Trophoblast cell (in vitro differentiated cells and primary cell): ENCODE results near the gene ARF4.

ENCODE experiments used
- DNase-seq, 2 donors: peaks; one replicate each; pipeline ENCODE4 v3.0.0-alpha.2; 2016
- H2AFZ ChIP-seq: 2 replicates; pipeline ENCODE4 v1.6.1; 2013; ENCODE audit warnings: low read length, moderate library complexity, mild to moderate bottlenecking; ENCODE audit not compliant: insufficient read depth, poor library complexity
- H2AK5ac ChIP-seq: 2 replicates; pipeline ENCODE4 v1.6.1; 2013; ENCODE audit warnings: mild to moderate bottlenecking, low read length
- H2BK120ac ChIP-seq: 2 replicates; pipeline ENCODE4 v1.6.1; 2013; ENCODE audit warnings: low read length, mild to moderate bottlenecking, moderate library complexity; ENCODE audit not compliant: insufficient read depth, poor library complexity
- H2BK12ac ChIP-seq: 2 replicates; pipeline ENCODE4 v1.6.1; 2013; ENCODE audit warnings: mild to moderate bottlenecking, low read length, moderate library complexity
- H2BK5ac ChIP-seq: 2 replicates; pipeline ENCODE4 v1.6.1; 2013; ENCODE audit warnings: low read length, low read depth, moderate library complexity, mild to moderate bottlenecking; ENCODE audit not compliant: poor library complexity
- H3K14ac ChIP-seq: 2 replicates; pipeline ENCODE4 v1.6.1; 2013; ENCODE audit warnings: mild to moderate bottlenecking, low read length
- H3K18ac ChIP-seq: 2 replicates; pipeline ENCODE4 v1.6.1; 2013; ENCODE audit warnings: mild to moderate bottlenecking, low read length
- H3K23ac ChIP-seq: 2 replicates; pipeline ENCODE4 v1.6.1; 2013; ENCODE audit warnings: low read length
- H3K27ac ChIP-seq: 2 replicates; pipeline ENCODE4 v1.5.1; 2013; ENCODE audit warnings: low read depth, mild to moderate bottlenecking, inconsistent platforms, low read length, moderate library complexity
- H3K27me3 ChIP-seq: 2 replicates; pipeline ENCODE4 v1.6.1; 2013; ENCODE audit warnings: inconsistent platforms, mild to moderate bottlenecking, low read length, moderate library complexity; ENCODE audit not compliant: insufficient read depth
- H3K36me3 ChIP-seq, 2 experiments: 1 replicate in 1 of 2; 2 replicates in 1 of 2; pipeline ENCODE4 v1.6.1; 2013; ENCODE audit warnings: low read length in 2 of 2, mild to moderate bottlenecking in 2 of 2, moderate library complexity in 1 of 2; ENCODE audit not compliant: insufficient read depth in 2 of 2, control insufficient read depth in 1 of 2
- H3K4ac ChIP-seq: 2 replicates; pipeline ENCODE4 v1.6.1; 2013; ENCODE audit warnings: low read depth, mild to moderate bottlenecking, low read length, moderate library complexity
- H3K4me1 ChIP-seq, 2 experiments: 1 replicate in 1 of 2; 2 replicates in 1 of 2; pipeline ENCODE4 v1.6.1; 2013; ENCODE audit warnings: low read length in 2 of 2, mild to moderate bottlenecking in 2 of 2, moderate library complexity in 1 of 2; ENCODE audit not compliant: insufficient read depth in 2 of 2, control insufficient read depth in 1 of 2
- H3K4me2 ChIP-seq: 2 replicates; pipeline ENCODE4 v1.6.1; 2013; ENCODE audit warnings: inconsistent platforms, mild to moderate bottlenecking, low read length, moderate library complexity
- H3K4me3 ChIP-seq: 2 replicates; pipeline ENCODE4 v1.5.1; 2013; ENCODE audit warnings: mild to moderate bottlenecking, low read depth, low read length, inconsistent platforms
- H3K79me1 ChIP-seq: one replicate; pipeline ENCODE4 v1.6.1; 2013; ENCODE audit warnings: low read length
- H3K79me2 ChIP-seq: 2 replicates; pipeline ENCODE4 v1.6.1; 2013; ENCODE audit warnings: low read length, mild to moderate bottlenecking; ENCODE audit not compliant: control insufficient read depth, insufficient read depth, poor library complexity
- H3K9ac ChIP-seq: 2 replicates; pipeline ENCODE4 v1.6.1; 2013; ENCODE audit warnings: mild to moderate bottlenecking, low read length
- H3K9me3 ChIP-seq: 2 replicates; pipeline ENCODE4 v1.6.1; 2013; ENCODE audit warnings: low read depth, mild to moderate bottlenecking, control low read depth, inconsistent platforms, low read length; ENCODE audit not compliant: insufficient read depth
- H4K12ac ChIP-seq: 2 replicates; pipeline ENCODE4 v1.6.1; 2013; ENCODE audit warnings: low read depth, mild to moderate bottlenecking, low read length, moderate library complexity
- H4K8ac ChIP-seq: 2 replicates; pipeline ENCODE4 v1.6.1; 2013; ENCODE audit warnings: low read depth, mild to moderate bottlenecking, low read length, moderate library complexity
- H4K91ac ChIP-seq: one replicate; pipeline ENCODE4 v1.6.1; 2013; ENCODE audit warnings: low read depth, mild to moderate bottlenecking, low read length, moderate library complexity
- WGBS: extraction: QIAGEN DNeasy Blood & Tissue Kit; methylation state at CpG from one replicate; pipeline ENCODE4 v1.1.7; 2013; ENCODE audit warnings: missing lambda C conversion rate; ENCODE audit not compliant: insufficient read length, insufficient coverage; ENCODE audit errors: extremely low coverage; 5-methylcytosine and 5-hydroxymethylcytosine counted together

ARF4 gene

GRCh38 chr3:57583544-57583943, 13.6 kb downstream of the ARF4 start:
- no peak overlapping the region for H2BK120ac ChIP-seq
- H3K9ac ChIP-seq = no peak overlapping the region
- H3K36me3 ChIP-seq = peaks cover 23 to 26% of the 10 kb centered on the region in 2 experiments
- no peaks in the 10 kb centered on the region for H3K79me1 ChIP-seq
- no peak overlapping the region for H3K4me3 ChIP-seq
- H3K18ac ChIP-seq = no peak overlapping the region
- H3K27ac ChIP-seq = no peak overlapping the region
- H3K4me2 ChIP-seq = no peak overlapping the region
- H2AFZ ChIP-seq = no peak overlapping the region
- H4K8ac ChIP-seq = no peak overlapping the region
- H3K79me2 ChIP-seq = peaks cover 6% of the 10 kb centered on the region
- H3K4ac ChIP-seq = no peak overlapping the region
- no peak overlapping the region for H2BK5ac ChIP-seq
- no peak overlapping the region for H2BK12ac ChIP-seq
- H4K12ac ChIP-seq = no peak overlapping the region
- H2AK5ac ChIP-seq = no peak overlapping the region
- no peak overlapping the region for H3K23ac ChIP-seq
- no peak overlapping the region for H3K14ac ChIP-seq
- no CpG with 5 or more reads among the region's 2 CpGs for WGBS
- H4K91ac ChIP-seq = no peak overlapping the region
- DNase-seq = no peak
- no peaks in the 10 kb centered on the region for H3K4me1 ChIP-seq
- H3K9me3 ChIP-seq = no peaks in the 10 kb centered on the region
- H3K27me3 ChIP-seq = no peaks in the 10 kb centered on the region

DNA sequence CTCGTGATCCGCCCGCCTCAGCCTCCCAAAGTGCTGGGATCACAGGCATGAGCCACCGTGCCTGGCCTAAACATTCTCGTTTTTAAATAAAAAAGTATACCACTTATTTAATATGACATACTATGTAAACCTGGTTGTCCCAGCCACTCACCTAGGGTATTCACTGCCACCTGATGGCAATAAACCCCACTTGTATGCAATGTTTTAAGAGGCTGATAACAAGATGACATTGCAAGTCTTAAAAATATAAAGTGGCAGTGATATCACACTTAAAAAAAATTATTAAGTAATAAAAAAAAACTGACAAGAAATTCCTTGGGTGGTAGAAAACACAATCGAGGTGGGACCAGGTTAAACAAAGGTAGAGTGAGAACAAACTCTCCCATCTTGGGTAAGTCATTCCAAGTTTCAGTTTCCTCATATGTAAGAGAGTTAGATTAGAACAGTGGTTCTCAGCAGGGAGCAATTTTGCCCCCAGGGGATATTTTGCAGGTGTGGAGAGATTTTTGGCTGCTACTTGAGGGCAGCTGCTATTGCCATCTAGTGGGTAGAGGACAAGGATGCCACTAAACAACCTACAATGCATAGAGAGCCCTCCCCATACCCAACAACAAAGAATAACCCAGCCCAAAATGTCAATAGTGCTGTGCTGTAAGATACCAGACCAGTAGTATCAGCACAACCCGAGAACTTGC, 14.5 kb downstream of the ARF4 start:
- no peaks in the 10 kb centered on the region for H3K4me1 ChIP-seq
- no peak overlapping the region for H2BK12ac ChIP-seq
- H3K79me2 ChIP-seq = peaks cover 4% of the 10 kb centered on the region
- H3K79me1 ChIP-seq = no peaks in the 10 kb centered on the region
- DNase-seq = peak; percentile 77 to 86
- H3K4me2 ChIP-seq = no peak overlapping the region
- no peak overlapping the region for H3K23ac ChIP-seq
- H3K14ac ChIP-seq = no peak overlapping the region
- H4K8ac ChIP-seq = no peak overlapping the region
- H3K9ac ChIP-seq = no peak overlapping the region
- WGBS = no CpG with 5 or more reads among the region's 7 CpGs
- no peak overlapping the region for H2AFZ ChIP-seq
- H4K91ac ChIP-seq = no peak overlapping the region
- H2BK120ac ChIP-seq = no peak overlapping the region
- no peak overlapping the region for H3K18ac ChIP-seq
- no peaks in the 10 kb centered on the region for H3K9me3 ChIP-seq
- H3K4ac ChIP-seq = no peak overlapping the region
- no peak overlapping the region for H3K4me3 ChIP-seq
- peaks cover 28 to 35% of the 10 kb centered on the region in 2 experiments for H3K36me3 ChIP-seq
- no peaks in the 10 kb centered on the region for H3K27me3 ChIP-seq
- no peak overlapping the region for H2BK5ac ChIP-seq
- no peak overlapping the region for H3K27ac ChIP-seq
- no peak overlapping the region for H2AK5ac ChIP-seq
- no peak overlapping the region for H4K12ac ChIP-seq

GRCh38 chr3:57577801-57578200, 19.3 kb downstream of the ARF4 start:
- Histone ChIP-seq H3K27ac (no peak overlapping the region), H3K4ac (no peak overlapping the region)

DNA sequence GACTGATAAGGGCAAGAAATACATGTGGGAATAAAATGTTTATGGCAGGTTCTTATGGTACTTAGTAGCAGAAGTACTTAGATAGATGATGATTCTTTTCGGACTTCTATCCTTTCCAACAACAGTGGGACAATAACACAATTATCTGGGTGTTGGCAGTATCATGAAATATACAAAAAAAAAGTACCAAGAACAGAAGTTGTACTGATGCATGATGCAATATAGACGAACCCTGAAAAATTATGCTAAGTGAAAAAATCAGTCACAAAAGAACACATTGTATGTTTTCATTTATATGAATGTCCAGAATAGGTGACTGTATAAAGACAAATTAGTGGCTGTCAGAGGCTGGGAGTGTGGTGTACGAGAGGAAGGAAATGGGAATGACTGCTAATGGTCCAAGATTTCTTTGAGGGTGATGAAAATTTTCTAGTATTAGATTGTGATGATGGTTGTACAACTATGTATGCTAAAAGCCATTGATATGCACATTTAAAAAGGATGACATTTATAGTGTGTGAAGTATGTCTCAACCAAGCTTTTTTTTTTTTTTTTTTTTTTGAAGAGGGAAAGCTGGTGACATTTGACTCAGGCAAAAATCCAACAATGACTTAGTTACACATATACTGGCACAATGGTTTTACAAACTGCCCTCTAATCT, 21.0 kb downstream of the ARF4 start:
- Histone ChIP-seq H3K27ac (no peak overlapping the region), H3K4ac (no peak overlapping the region), H2BK12ac (no peak overlapping the region), H3K4me1 (no peaks in the 10 kb centered on the region), H4K8ac (no peak overlapping the region), H3K18ac (no peak overlapping the region), H3K14ac (no peak overlapping the region), H3K36me3 (peaks cover 36 to 50% of the 10 kb centered on the region in 2 experiments), H3K27me3 (no peaks in the 10 kb centered on the region), H2BK5ac (no peak overlapping the region), H2AK5ac (no peak overlapping the region), H3K4me2 (no peak overlapping the region), H4K91ac (no peak overlapping the region), H2BK120ac (no peak overlapping the region), H3K79me2 (no peaks in the 10 kb centered on the region), H3K4me3 (no peak overlapping the region), H3K9ac (no peak overlapping the region), H4K12ac (no peak overlapping the region), H3K23ac (no peak overlapping the region), H3K9me3 (no peaks in the 10 kb centered on the region), H3K79me1 (no peaks in the 10 kb centered on the region), H2AFZ (no peak overlapping the region)
- no peak for DNase-seq
- no CpG with 5 or more reads among the region's 3 CpGs for WGBS

More at GRCh38 chr3:57577801-57578200, 19.3 kb downstream of the ARF4 start:
- Histone ChIP-seq H2BK120ac (no peak overlapping the region), H3K9me3 (no peaks in the 10 kb centered on the region), H4K8ac (no peak overlapping the region), H3K4me2 (no peak overlapping the region), H2AFZ (no peak overlapping the region), H3K4me1 (no peaks in the 10 kb centered on the region), H3K23ac (no peak overlapping the region), H3K14ac (no peak overlapping the region), H3K36me3 (peaks cover 35 to 47% of the 10 kb centered on the region in 2 experiments), H2AK5ac (no peak overlapping the region), H3K9ac (no peak overlapping the region), H3K27me3 (no peaks in the 10 kb centered on the region), H3K18ac (no peak overlapping the region), H3K79me2 (no peaks in the 10 kb centered on the region), H3K79me1 (no peaks in the 10 kb centered on the region), H2BK12ac (no peak overlapping the region), H2BK5ac (no peak overlapping the region), H3K4me3 (no peak overlapping the region), H4K12ac (no peak overlapping the region), H4K91ac (no peak overlapping the region)
- DNase-seq = no peak
- WGBS = no CpG with 5 or more reads among the region's 9 CpGs
